ENCODE measurements around the gene SORCS2.

The SORCS2 gene

GRCh38 chr4:7609316-7609715 is 417.0 kb downstream of the SORCS2 start:
- no peak for DNase-seq

GRCh38 chr4:7610022-7610670 is 417.8 kb downstream of the SORCS2 start:
- no peak for DNase-seq

- DNase-seq = no peak
These were observed 418.5 kb downstream of the SORCS2 start for GRCh38 chr4:7610841-7611240.

- no peak for DNase-seq
These were observed 420.1 kb downstream of the SORCS2 start for GRCh38 chr4:7612311-7612897.

GRCh38 chr4:7614350-7614949 is 422.1 kb downstream of the SORCS2 start:
- DNase-seq = no peak

GRCh38 chr4:7616193-7616592 is 423.9 kb downstream of the SORCS2 start:
- no peak for DNase-seq

GRCh38 chr4:7618361-7618760 is 426.0 kb downstream of the SORCS2 start:
- DNase-seq = no peak

GRCh38 chr4:7620086-7620813 is 427.9 kb downstream of the SORCS2 start:
- no peak for DNase-seq

- DNase-seq = no peak
These were observed 428.5 kb downstream of the SORCS2 start for GRCh38 chr4:7620814-7621176.

- DNase-seq = no peak
These were observed 429.1 kb downstream of the SORCS2 start for GRCh38 chr4:7621252-7622035.

GRCh38 chr4:7622371-7622770 is 430.0 kb downstream of the SORCS2 start:
- DNase-seq = no peak

GRCh38 chr4:7623468-7623867 is 431.1 kb downstream of the SORCS2 start:
- DNase-seq = no peak

- DNase-seq = no peak
These were observed 432.1 kb downstream of the SORCS2 start for GRCh38 chr4:7624396-7624980.

GRCh38 chr4:7625071-7625470 is 432.7 kb downstream of the SORCS2 start:
- DNase-seq = no peak

GRCh38 chr4:7626531-7626930 is 434.2 kb downstream of the SORCS2 start:
- DNase-seq = no peak

GRCh38 chr4:7627251-7628250 is 435.2 kb downstream of the SORCS2 start:
- no peak for DNase-seq

GRCh38 chr4:7628432-7628831 is 436.1 kb downstream of the SORCS2 start:
- DNase-seq = no peak

GRCh38 chr4:7629501-7630254 is 437.3 kb downstream of the SORCS2 start:
- DNase-seq = no peak

GRCh38 chr4:7630568-7631287 is 438.4 kb downstream of the SORCS2 start:
- no peak for DNase-seq

Measured in CD4-positive, alpha-beta T cell treated with Interferon gamma for 1 hour (primary cell).